GM19468 (cell line): Measurements from ENCODE around the gene PTPRE.
A peak's percentile ranks its signal among the peaks of the same experiment; 100 is the strongest.

Experiments used
- ATAC-seq: cut with Tn5 transposase; IDR thresholded peaks from one replicate; pipeline ENCODE4 v1.9.1; 2021; ENCODE audit warnings: mild to moderate bottlenecking, moderate library complexity, moderate number of reproducible peaks; ENCODE audit not compliant: unreplicated experiment; ENCODE audit errors: extremely low read depth

Gene PTPRE

DNA sequence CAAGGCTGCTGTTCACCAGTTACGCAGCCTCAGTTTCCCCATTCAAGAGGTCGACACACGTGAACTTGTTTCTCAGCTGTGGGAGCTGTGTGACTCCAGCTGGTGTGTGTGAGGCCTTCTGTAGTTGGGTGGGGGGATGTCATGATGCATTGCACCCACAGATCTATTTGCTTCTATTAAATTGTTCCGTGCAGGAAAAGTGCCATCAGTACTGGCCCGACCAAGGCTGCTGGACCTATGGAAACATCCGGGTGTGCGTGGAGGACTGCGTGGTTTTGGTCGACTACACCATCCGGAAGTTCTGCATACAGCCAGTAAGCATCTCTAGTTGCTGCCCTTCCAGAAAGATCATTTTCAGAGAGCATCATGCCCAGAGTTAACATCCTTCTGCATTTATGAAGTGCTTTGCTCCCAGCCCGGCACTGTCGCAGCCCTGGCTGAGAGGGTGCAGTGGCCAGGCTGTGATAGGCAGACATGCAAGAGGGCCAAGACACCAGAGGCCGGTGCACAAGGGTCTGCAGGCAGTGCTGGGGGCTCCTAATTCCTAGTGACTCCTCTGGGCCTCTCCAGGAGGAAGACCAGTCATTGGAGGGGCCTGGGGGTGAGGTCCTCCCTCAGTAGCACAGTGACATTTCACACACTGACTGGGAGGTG is 159.1 kb downstream of the PTPRE start:
- no peak for ATAC-seq

DNA sequence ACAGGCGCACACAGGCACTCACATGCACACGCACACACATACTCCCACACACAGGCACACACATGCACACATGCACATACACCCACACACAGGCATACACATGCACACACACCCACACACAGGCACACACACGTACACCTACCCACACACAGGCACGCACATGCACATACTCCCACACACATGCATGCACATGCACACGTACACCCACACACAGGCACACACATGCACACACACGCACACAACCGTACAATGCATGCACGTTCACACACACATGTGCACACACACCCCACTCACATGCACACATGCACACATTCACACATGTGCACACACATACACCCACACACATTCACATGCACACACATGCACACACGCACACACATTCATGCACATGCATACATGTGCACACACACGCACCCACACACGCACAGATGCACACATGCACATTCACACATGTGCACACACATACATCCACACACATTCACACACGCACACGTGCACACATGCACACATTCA is 160.0 kb downstream of the PTPRE start:
- no peak for ATAC-seq

DNA sequence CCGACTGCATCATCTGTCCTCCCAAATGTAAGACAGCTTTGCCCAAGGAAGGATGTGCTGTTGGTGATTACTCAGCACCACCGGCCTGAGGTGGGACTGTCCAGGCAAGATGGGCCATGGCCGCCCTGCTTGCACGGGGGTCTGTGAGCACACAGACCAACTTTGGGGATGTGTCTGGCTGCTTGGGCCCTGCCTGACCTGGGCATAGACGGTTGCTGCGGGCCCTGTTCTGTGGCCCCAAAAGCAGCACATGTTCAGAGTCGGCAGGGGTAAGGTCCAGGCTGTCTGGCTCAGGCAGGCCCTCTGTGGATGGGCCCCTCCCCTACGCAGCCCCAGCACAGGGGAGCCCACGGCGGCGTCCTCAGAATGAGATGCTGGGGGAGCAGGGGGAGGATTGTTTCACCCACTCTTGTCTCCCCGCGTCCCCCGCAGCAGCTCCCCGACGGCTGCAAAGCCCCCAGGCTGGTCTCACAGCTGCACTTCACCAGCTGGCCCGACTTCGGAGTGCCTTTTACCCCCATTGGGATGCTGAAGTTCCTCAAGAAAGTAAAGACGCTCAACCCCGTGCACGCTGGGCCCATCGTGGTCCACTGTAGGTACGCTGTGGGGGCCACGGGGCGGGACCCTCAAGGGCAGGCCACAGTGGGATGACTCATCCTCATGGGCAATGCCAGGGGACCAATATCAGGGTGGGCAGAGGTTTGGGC is 160.9 kb downstream of the PTPRE start:
- no peak for ATAC-seq

DNA sequence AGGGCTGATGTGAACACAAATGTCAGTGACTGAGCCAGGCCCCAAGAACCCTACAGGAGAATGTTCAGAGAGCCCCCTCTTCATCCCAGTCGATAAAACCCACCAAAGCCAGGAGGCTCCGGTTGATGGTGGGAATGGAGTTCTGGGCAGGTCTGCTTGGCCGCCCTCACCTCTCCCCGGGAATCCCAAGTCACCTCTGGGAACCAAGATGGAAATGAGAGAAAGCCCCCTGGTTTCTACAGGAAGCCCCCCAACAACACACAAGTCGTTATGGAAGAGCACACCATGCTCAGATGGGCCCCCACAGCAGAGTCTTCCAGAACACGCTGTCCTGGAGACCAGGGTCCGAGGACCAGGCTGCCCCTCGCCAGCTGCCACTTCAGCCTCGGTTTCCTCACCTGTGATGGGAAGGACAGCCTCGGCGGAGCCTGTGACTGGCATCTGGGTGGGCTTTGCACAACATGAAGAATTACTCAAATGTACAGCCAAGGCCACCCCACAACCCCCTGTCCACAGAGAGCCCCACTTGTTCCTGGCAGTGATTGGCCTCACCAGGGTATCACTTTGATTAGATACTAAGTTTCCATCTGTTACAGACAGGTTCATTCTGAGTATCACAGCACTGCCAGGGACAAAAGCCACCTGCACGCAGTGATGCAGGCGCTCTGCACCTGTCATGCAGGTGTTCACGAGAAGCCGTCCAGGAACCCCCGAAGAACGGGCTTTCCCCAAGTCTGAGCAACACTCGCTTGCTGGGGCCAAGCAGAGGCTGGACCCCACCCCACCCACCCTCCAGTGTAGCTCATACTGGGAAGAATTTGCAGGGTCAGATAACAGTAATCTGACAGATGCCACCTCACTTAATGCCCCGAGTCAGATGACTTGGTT is 161.7 kb downstream of the PTPRE start:
- ATAC-seq: no peak

DNA sequence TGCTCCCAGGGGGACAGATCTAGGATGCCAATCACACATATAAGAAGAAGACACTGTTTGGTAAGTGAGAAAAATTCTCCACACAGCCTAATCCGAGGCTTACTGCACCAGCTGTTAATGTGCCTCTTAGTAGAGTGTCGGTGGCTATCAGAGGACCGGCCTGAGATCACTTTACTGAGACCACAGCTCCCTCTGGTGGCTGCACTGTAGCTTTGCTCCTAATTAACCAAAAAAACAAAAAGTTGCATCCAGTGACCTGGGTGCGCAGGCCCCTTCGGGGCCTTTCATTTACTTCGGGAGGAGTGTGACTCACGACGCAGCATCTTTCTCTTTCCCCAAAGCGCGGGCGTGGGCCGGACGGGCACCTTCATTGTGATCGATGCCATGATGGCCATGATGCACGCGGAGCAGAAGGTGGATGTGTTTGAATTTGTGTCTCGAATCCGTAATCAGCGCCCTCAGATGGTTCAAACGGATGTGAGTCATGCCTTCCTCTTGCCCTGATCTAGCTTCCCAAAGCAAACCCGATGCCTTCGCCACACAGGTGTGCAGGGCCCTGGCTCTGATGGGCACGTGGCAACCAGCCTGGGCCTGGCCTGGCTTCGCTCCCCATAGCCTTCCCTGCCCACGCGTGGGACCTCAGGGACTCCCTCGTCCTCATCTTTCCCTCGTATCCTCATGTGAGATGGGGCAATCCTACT is 162.6 kb downstream of the PTPRE start:
- ATAC-seq: peak; percentile 23

DNA sequence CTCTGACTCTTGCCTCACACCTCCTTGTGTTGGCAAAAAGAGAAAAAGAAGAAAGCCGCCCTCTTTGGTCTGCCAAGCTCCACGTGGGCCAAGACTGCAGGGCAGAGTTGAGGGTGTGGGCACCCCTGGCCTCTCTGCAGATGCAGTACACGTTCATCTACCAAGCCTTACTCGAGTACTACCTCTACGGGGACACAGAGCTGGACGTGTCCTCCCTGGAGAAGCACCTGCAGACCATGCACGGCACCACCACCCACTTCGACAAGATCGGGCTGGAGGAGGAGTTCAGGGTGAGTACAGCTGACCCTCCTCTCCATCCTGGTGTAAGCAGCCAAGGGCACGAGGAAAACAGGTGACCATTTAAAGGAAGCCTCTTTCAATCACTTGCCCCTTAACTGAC is 163.3 kb downstream of the PTPRE start:
- ATAC-seq: no peak

DNA sequence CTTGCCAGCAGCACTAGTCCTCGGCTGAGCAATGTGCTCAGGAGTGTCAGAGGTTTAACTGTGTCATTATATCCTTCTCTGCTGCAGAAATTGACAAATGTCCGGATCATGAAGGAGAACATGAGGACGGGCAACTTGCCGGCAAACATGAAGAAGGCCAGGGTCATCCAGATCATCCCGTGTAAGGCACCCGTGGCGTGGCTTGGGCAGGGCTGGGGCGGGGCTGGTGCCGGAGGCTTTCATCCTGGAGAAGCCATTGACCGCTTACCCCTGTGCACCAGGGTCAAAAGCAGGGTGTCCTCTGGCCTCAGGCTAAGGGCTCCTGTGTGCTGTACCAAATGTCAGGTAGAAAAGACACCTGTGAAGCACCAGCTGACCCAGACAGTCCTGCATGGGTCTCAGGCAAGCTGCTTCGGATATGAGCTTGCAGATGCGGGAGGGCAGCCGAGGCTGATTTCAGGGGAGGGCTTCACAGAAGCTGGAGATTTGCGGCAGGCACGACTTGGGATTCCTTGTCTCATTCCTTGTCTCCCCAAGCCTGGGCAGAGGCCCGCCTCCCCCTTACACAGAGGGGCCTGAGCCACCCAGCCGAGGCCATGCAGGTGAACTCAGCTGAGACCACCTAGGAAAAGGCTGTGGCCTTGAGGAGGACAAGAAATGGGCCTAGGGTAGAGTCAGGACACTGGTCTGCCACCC is 164.0 kb downstream of the PTPRE start:
- ATAC-seq: no peak

DNA sequence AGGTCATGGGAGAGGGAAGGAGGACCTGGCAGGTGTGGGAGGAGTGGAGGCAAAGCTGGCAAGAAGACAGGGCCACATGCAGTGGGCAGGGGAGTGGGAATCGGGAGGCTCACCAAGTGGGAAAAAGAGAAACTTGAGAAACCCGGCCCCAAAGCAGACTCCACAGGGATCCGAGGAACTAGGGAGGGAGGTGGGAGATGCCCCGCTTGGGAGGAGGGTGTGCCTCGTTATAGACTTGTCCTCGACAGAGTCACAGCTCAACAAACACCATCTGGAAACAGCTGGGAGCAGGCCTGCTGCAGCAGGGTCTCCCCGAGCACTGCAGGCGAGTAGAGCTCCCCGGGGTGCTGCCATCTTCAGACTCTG is 164.5 kb downstream of the PTPRE start:
- no peak for ATAC-seq

DNA sequence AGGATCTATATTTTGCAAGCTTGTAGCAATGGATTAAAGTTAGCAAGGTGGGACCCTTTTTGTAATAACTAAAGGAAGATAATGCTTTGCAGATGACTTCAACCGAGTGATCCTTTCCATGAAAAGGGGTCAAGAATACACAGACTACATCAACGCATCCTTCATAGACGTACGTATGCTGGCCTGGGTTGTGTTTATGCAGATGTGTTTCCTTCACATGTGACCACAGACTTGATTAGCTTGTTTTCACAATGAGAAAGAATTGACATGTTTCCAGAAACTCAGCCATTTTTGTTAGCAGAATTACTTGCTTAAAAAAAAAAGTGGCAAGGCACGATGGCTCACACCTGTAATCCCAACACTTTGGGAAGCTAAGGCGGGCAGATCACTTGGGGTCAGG is 165.1 kb downstream of the PTPRE start:
- no peak for ATAC-seq

DNA sequence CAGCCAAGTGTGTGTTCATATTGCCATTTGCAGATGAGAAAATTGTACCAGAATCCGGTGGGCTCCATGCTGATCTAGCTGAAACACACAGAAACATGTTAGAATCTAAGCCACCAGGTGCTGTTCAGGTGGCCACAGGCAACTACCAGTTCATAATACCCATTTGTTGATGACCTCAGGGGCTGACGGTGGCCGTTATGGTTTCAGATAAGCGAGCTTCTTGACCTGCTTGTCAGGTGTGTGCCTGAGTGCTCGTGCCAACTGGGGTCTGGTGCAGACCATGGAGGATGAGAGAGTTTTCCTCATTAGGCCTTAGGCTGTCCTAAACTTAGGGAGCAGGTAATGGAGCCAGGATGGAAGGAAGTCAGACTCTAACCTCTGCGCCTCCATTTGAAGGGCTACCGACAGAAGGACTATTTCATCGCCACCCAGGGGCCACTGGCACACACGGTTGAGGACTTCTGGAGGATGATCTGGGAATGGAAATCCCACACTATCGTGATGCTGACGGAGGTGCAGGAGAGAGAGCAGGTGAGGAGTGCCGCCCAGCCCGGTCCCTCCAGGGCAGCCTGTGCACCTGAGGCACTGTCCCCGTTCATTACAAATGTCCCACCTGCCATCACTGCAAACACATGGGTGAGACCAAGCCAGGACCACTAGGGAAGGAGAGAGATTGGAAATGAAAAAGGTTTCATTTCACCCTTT is 166.2 kb downstream of the PTPRE start:
- no peak for ATAC-seq

DNA sequence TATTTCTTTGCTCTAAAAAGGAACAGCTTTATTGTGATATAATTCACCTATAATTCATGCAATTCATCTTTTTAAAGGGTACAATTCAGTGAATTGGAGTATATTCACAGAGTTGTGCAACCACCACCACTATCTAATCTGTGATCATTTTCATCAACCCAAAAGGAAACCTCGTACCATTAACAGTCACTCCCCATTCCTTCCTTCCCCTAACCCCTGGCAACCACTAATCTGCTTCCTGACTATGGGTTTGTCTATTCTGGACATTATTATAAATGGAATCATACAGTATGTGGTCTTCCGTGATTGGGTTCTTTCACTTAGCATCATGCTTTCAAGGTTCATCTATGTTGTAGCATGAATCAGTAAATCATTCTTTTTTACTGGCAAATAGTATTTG is 167.0 kb downstream of the PTPRE start:
- no peak for ATAC-seq

DNA sequence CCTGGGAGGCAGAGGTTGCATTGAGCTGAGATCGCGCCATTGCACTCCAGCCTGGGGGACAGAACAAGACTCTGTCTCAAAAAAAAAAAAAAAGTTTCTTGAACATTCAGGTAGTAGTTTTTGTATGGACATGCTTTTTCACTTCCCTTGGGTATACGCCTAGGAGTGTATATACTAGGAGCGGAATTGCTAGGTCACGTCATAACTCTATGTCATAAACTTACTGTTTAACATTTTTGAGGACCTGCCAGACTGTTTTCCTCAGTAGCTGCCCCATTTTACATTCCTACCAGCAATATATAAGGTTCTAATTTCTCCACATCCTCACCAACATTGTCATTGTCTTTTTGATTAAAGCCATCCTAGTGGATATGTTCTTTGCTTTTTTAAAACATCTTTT is 167.7 kb downstream of the PTPRE start:
- no peak for ATAC-seq

DNA sequence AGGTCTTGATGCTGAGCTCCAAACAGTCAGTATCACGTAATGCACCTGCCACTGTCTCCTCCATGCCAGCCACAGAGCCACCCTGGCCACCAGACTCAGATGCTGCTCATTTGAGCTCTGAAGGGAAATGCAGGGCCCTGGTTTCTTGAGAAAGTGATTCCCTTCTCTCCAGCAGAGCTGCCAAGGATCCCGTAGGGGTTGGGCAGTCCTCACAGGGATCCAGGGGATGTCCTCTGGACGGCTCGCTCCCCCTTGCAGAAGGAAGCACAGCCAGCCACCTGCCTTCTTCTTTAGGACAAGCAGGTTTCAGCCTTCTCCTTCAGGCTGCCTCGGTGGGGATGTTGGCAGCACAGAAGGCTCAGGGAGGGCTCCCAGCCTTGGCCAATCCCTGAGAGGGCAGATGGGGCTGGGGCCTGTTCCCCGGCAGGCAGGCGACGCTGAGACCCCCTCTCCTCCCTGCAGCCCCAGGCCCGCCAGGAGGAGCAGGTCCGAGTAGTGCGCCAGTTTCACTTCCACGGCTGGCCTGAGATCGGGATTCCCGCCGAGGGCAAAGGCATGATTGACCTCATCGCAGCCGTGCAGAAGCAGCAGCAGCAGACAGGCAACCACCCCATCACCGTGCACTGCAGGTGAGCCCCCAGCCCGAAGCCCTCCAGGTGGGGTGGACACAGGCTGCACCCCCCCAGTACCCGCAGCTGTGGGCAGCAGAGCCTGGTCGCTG is 170.4 kb downstream of the PTPRE start:
- no peak for ATAC-seq

DNA sequence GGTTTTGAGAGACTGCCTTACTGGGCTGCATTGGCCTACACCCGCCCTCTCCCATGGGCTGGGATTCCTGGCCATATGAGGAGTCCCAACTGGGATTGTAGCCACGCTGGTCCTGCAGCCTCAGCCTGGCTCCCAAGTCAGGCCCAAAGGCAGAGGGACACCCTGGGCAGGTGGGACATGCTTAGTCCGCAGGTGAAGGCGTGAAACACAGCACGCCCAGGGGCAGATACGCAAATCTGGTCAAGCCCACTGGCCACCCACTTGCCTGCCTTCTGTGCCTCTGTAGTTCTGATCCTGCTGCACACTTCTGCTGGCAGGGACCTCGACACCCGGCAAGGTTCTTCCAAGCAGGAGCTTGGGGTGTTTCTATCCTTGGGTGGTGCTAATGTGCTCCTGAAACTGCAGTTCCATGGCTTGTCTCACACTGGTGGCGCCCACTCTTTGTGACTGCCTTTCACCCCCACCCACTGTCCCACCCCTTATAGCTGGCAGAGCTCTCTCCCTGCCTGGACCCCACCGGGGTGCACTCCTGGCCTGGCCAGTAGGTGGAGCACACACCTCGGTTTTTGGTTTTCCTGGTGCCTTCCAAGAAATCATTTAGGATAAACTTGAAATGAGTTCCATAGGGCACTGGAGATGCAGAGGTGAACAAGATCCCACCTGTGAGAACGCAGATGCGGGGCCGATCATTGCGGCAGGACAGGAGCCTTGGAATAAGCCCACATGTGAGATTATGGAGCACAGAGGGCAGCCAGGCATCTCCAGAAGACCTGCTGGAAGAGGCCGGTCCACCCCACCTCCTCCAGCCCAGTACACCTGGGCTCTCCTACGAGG is 171.4 kb downstream of the PTPRE start:
- ATAC-seq: no peak

DNA sequence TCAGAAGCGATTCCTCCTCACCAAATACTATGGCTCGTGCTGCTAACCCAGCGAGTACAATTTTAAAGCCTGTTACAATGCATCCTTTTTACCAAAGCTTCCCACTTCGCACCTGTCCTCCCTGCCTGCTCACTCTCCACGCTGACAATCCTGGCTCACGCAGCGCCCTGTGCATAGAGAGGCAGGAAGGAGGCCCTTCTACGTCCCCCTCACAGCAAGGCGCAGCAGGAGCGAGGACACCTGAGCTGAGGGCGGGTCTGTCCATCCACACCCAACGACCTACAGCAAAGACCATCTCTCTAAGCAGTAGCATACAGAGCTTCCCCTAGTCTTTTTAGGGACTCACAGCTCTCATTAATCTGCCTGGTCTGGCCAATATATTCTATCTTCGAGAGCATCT is 173.3 kb downstream of the PTPRE start:
- no peak for ATAC-seq

DNA sequence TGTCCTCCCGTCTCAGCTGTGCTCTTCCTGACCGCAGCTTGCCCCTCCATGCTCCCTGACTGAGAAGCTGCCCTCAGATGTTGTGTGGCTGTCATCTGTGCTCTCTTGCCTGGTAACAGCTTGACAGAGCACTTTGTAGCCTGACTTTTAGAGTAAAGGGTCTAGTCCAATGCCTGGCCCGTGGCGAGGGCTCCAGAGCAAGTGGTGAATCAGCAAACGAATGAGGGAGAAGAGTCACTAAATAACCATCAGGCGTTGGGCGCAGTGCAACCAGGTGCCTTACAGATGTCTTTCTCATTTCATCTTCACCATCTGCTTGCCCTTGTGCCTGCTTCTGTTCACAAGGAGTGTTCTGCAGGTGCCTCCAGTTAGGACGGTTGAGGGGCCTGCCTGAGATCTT is 173.7 kb downstream of the PTPRE start:
- no peak for ATAC-seq

DNA sequence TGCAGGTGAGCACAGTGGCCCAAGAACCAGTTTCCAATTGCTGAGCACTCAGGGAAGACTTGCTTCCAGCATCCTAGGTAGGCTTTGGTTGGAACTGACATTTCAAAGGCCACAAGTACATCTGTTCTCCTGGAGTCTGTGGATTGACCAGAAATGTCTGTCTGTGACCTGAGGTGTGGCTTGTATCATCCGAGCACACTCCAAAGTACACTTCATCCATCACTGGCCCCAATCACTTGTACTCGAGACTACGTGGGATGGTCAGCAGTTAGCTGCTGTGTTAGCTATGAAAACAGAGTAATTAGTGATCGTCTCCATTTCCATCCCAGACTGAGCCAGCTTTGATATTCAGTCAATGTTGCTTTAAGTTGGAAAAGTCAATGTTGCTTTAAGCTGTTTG is 174.3 kb downstream of the PTPRE start:
- no peak for ATAC-seq

DNA sequence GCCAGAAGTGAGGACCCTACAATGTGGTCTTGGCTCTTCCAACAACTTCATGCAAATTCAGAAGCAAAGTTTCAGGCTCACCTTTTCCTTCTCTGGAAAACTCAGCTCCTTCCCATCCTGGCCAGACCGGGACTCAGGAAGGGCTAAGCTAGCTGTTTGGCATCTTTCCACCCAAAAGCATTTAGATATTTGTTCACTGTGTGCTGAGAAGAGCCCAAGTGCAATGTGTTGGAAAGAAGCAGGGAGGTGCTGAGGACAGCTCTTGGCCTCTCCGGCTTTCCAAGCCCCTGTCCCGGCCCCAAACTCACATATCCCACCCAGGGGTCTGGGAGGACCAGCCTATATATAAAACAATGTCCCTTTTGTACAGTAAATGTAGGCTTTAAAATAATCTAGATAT is 174.8 kb downstream of the PTPRE start:
- ATAC-seq: no peak
